RWPE2 (cell line): Measurements from ENCODE around the gene EXTL2.

Source experiments
- ATAC-seq: fragments of 200-7000 bp; cut with Tn5 transposase; 3 replicates; pipeline ENCODE4 v1.9.1; 2021; ENCODE audit warnings: low read depth
- DNase-seq: peaks from one replicate; pipeline ENCODE4 v3.0.0-alpha.2; 2020; ENCODE audit warnings: low spot score
- H3K27ac ChIP-seq: fragments of 450-650 bp; 2 replicates; pipeline ENCODE4 v1.5.1; 2017; ENCODE audit warnings: mild to moderate bottlenecking; ENCODE audit not compliant: poor library complexity, severe bottlenecking
- H3K27me3 ChIP-seq: fragments of 250-450 bp; sonication (Bioruptor Pico); 2 replicates; pipeline ENCODE4 v1.5.1; 2021; ENCODE audit warnings: mild to moderate bottlenecking, moderate library complexity; ENCODE audit not compliant: insufficient read depth, poor library complexity, severe bottlenecking
- H3K36me3 ChIP-seq: fragments of 250-450 bp; sonication (Bioruptor Pico); 2 replicates; pipeline ENCODE4 v1.5.1; 2020; ENCODE audit warnings: low read depth, mild to moderate bottlenecking, moderate library complexity
- H3K4me1 ChIP-seq: fragments of 250-450 bp; sonication (Bioruptor Pico); 2 replicates; pipeline ENCODE4 v1.5.1; 2021; ENCODE audit warnings: mild to moderate bottlenecking, moderate library complexity; ENCODE audit not compliant: insufficient read depth, poor library complexity, severe bottlenecking
- H3K4me3 ChIP-seq: fragments of 250-450 bp; sonication (Bioruptor Pico); 2 replicates; pipeline ENCODE4 v1.5.1; 2021; ENCODE audit warnings: mild to moderate bottlenecking, moderate library complexity; ENCODE audit not compliant: severe bottlenecking
- H3K9me3 ChIP-seq: fragments of 250-450 bp; sonication (Bioruptor Pico); 2 replicates; pipeline ENCODE4 v1.5.1; 2021; ENCODE audit warnings: mild to moderate bottlenecking, moderate library complexity; ENCODE audit not compliant: severe bottlenecking
- CTCF ChIP-seq: fragments of 450-650 bp; IDR thresholded peaks from one replicate; pipeline ENCODE4 v1.5.1; 2017; ENCODE audit warnings: mild to moderate bottlenecking, moderate library complexity; ENCODE audit not compliant: poor library complexity, severe bottlenecking

Gene EXTL2

GRCh38 chr1:100894603-100895539 is at the start of gene EXTL2:
Gene EXTL2, minus strand, starts transcription at chr1:100894842. Its CDS starts 6,085 bp downstream, at chr1:100888757.
- H3K27me3 ChIP-seq, result no peaks in the 10 kb centered on the region
- DNase-seq (peak; percentile 86), ATAC-seq (peak; percentile 47)
- peak within 1 kb of the TSS; percentile 89 for H3K27ac ChIP-seq
- H3K4me3 ChIP-seq, result peak within 1 kb of the TSS; percentile 84
- no peak for TF ChIP-seq CTCF
- no peaks in the 10 kb centered on the region for H3K9me3 ChIP-seq
- H3K36me3 ChIP-seq, result peaks cover 22% of the 10 kb centered on the region
- H3K4me1 ChIP-seq, result no peaks in the 10 kb centered on the region

GRCh38 chr1:100943533-100943932 is 48.9 kb upstream of the EXTL2 start:
- Histone ChIP-seq H3K4me3 (no peak overlapping the region), H3K27ac (no peak overlapping the region), H3K9me3 (no peaks in the 10 kb centered on the region), H3K36me3 (peaks cover 34% of the 10 kb centered on the region), H3K27me3 (no peaks in the 10 kb centered on the region), H3K4me1 (peaks cover 5% of the 10 kb centered on the region)
- DNase-seq (no peak), ATAC-seq (no peak)
- TF ChIP-seq CTCF, result no peak

- no peaks in the 10 kb centered on the region for H3K9me3 ChIP-seq
- no peaks in the 10 kb centered on the region for H3K4me1 ChIP-seq
- ATAC-seq, result no peak
- H3K27ac ChIP-seq, result no peak overlapping the region
- no peak overlapping the region for H3K4me3 ChIP-seq
- DNase-seq, result no peak
- H3K27me3 ChIP-seq, result no peaks in the 10 kb centered on the region
- no peak for TF ChIP-seq CTCF
- H3K36me3 ChIP-seq, result peaks cover 44% of the 10 kb centered on the region
Observed at GRCh38 chr1:100942304-100943046, 47.8 kb upstream of the EXTL2 start.

GRCh38 chr1:100941580-100942216 is 47.1 kb upstream of the EXTL2 start:
- no peaks in the 10 kb centered on the region for H3K4me1 ChIP-seq
- no peaks in the 10 kb centered on the region for H3K9me3 ChIP-seq
- ATAC-seq, result no peak
- no peak for TF ChIP-seq CTCF
- peaks cover 52% of the 10 kb centered on the region for H3K36me3 ChIP-seq
- H3K4me3 ChIP-seq, result no peak overlapping the region
- no peak overlapping the region for H3K27ac ChIP-seq
- no peaks in the 10 kb centered on the region for H3K27me3 ChIP-seq
- no peak for DNase-seq
